GM21367 (cell line): ENCODE measurements around the gene CNNM2.
"Not testable (repeated sequence)": the region's sequence is repeated elsewhere in the genome, so short reads cannot be mapped to it uniquely, and the experiment has no call there.

ENCODE experiments used
- ATAC-seq: cut with Tn5 transposase; IDR thresholded peaks from one replicate; pipeline ENCODE4 v1.9.1; 2021; ENCODE audit not compliant: unreplicated experiment

Gene CNNM2

GRCh38 chr10:102964713-102965112, 46.6 kb downstream of the CNNM2 start:
- no peak for ATAC-seq

GRCh38 chr10:102965311-102965851, 47.3 kb downstream of the CNNM2 start:
- ATAC-seq: no peak

- no peak for ATAC-seq
Measured at GRCh38 chr10:102967123-102967522, 49.0 kb downstream of the CNNM2 start.

GRCh38 chr10:102970562-102971340, 52.7 kb downstream of the CNNM2 start:
- no peak for ATAC-seq

GRCh38 chr10:102975483-102976379, 57.6 kb downstream of the CNNM2 start:
- no peak for ATAC-seq

- ATAC-seq: not testable (repeated sequence)
Measured at GRCh38 chr10:102976380-102976726, 58.3 kb downstream of the CNNM2 start.

GRCh38 chr10:102982296-102982695, 64.2 kb downstream of the CNNM2 start:
- ATAC-seq: no peak

GRCh38 chr10:102984086-102984485, 66.0 kb downstream of the CNNM2 start:
- no peak for ATAC-seq

- no peak for ATAC-seq
Measured at GRCh38 chr10:102985811-102986210, 67.7 kb downstream of the CNNM2 start.

- no peak for ATAC-seq
Measured at GRCh38 chr10:102988404-102989314, 70.6 kb downstream of the CNNM2 start.

- ATAC-seq: no peak
Measured at GRCh38 chr10:102994531-102995295, 76.6 kb downstream of the CNNM2 start.

GRCh38 chr10:102996876-102997275, 78.8 kb downstream of the CNNM2 start:
- no peak for ATAC-seq

- no peak for ATAC-seq
Measured at GRCh38 chr10:102997998-102998397, 79.9 kb downstream of the CNNM2 start.

GRCh38 chr10:102998399-102998907, 80.4 kb downstream of the CNNM2 start:
- ATAC-seq: no peak

GRCh38 chr10:103000050-103000449, 82.0 kb downstream of the CNNM2 start:
- ATAC-seq: not testable (repeated sequence)

- ATAC-seq: no peak
Measured at GRCh38 chr10:103007017-103007416, 88.9 kb downstream of the CNNM2 start.

- no peak for ATAC-seq
Measured at GRCh38 chr10:103013416-103013815, 95.3 kb downstream of the CNNM2 start.

GRCh38 chr10:103019425-103019824, 101.3 kb downstream of the CNNM2 start:
- ATAC-seq: no peak

GRCh38 chr10:103021150-103021899, 103.2 kb downstream of the CNNM2 start:
- ATAC-seq: no peak
